A549 (cell line): ENCODE data around the gene MUC20. TPM values are rescaled to one million over a fixed set of nuclear protein-coding genes. Genes with fewer than 3 reads are reported as not detected.
A peak's percentile ranks its signal among the peaks of the same experiment; 100 is the strongest.

ENCODE experiments used
- ATAC-seq, 2 experiments: fragments of 200-7000 bp in 1 of 2; fragments of >200 bp in 1 of 2; cut with Nextera tagmentation in 1 of 2; cut with Tn5 transposase in 1 of 2; 3 replicates each; pipeline versions ENCODE4 v1.8.0 to v1.9.1; 2018 to 2020; ENCODE audit warnings: mild to moderate bottlenecking in 1 of 2, moderate library complexity in 1 of 2
- CTCF ChIA-PET: fragments of 300-600 bp; sonication (Branson Sonifier 250); formaldehyde crosslinking; extraction: SDS; loops from one replicate; lab custom pipeline; 2021; ENCODE audit warnings: antibody characterized with exemption, inconsistent platforms; lab: Yijun Ruan, JAX
- POLR2A ChIA-PET: fragments of 350-600 bp; formaldehyde crosslinking; extraction: SDS; loops from one replicate; lab custom pipeline; 2021; ENCODE audit warnings: antibody characterized with exemption, inconsistent platforms; lab: Yijun Ruan, JAX
- DNase-seq, 2 experiments: peaks; one replicate each; pipeline versions ENCODE4 v3.0.0 to v3.0.0-alpha.2; 2011 to 2016; ENCODE audit warnings: low read depth in 1 of 2, low spot score in 1 of 2
- FAIRE-seq: peaks from 2 replicates; lab custom pipeline; 2011; peaks lifted over from hg19 to GRCh38; lab: Jason Lieb, UNC
- H3K27ac ChIP-seq, 2 experiments: fragments of >200 bp; sonication (Bioruptor Twin); formaldehyde crosslinking; 3 replicates each; pipeline ENCODE4 v1.5.1; 2016 to 2017
- H3K4me1 ChIP-seq: fragments of >200 bp; sonication (Bioruptor Twin); formaldehyde crosslinking; 3 replicates; pipeline ENCODE4 v1.6.1; 2016
- H3K4me2 ChIP-seq: fragments of >200 bp; sonication (Bioruptor Twin); formaldehyde crosslinking; 3 replicates; pipeline ENCODE4 v1.6.1; 2016
- H3K4me3 ChIP-seq: fragments of >200 bp; sonication (Bioruptor Twin); formaldehyde crosslinking; 3 replicates; pipeline ENCODE4 v1.5.1; 2016
- H3K9me3 ChIP-seq: fragments of >200 bp; sonication (Bioruptor Twin); formaldehyde crosslinking; 3 replicates; pipeline ENCODE4 v1.6.1; 2016
- CHD4 ChIP-seq: fragments of 200-600 bp; sonication (generic); IDR thresholded peaks from 2 replicates; pipeline ENCODE4 v1.6.1; 2016; ENCODE audit warnings: antibody characterized with exemption, mild to moderate bottlenecking, borderline replicate concordance
- EHMT2 ChIP-seq: fragments of 200-600 bp; sonication (generic); IDR thresholded peaks from 2 replicates; pipeline ENCODE4 v1.6.1; 2016; ENCODE audit warnings: antibody characterized with exemption, low read depth, mild to moderate bottlenecking, moderate library complexity
- ESRRA ChIP-seq: fragments of 150-350 bp; IDR thresholded peaks from 2 replicates; pipeline ENCODE4 v1.6.1; 2014; ENCODE audit warnings: mild to moderate bottlenecking, low read length, borderline replicate concordance
- FOSB ChIP-seq: fragments of 250-450 bp; sonication (Bioruptor Pico); IDR thresholded peaks from 2 replicates; pipeline ENCODE4 v1.5.0; 2020; ENCODE audit warnings: mild to moderate bottlenecking, moderate library complexity
- FOXS1 ChIP-seq: fragments of 250-450 bp; sonication (Bioruptor Pico); IDR thresholded peaks from 2 replicates; pipeline ENCODE4 v1.5.0; 2020; ENCODE audit warnings: mild to moderate bottlenecking, moderate library complexity
- GATA3 ChIP-seq: IDR thresholded peaks from 2 replicates; pipeline ENCODE4 v1.6.1; 2012; ENCODE audit warnings: borderline replicate concordance
- HOXA7 ChIP-seq: fragments of 250-450 bp; sonication (Bioruptor Pico); IDR thresholded peaks from 2 replicates; pipeline ENCODE4 v1.5.0; 2020; ENCODE audit warnings: mild to moderate bottlenecking, moderate library complexity
- HOXB13 ChIP-seq: fragments of 250-450 bp; sonication (Bioruptor Pico); IDR thresholded peaks from 2 replicates; pipeline ENCODE4 v1.5.0; 2020; ENCODE audit warnings: low read depth, mild to moderate bottlenecking, moderate library complexity
- HOXB5 ChIP-seq: fragments of 250-450 bp; sonication (Bioruptor Pico); IDR thresholded peaks from 2 replicates; pipeline ENCODE4 v1.5.0; 2020; ENCODE audit warnings: mild to moderate bottlenecking, moderate library complexity
- JUN ChIP-seq, 2 experiments: fragments of >200 bp; sonication (Bioruptor Twin); formaldehyde crosslinking; IDR thresholded peaks; 2 replicates in 1 of 2; 3 replicates in 1 of 2; pipeline ENCODE4 v1.6.1; 2016 to 2017
- KDM5A ChIP-seq: fragments of 200-600 bp; sonication (generic); IDR thresholded peaks from 2 replicates; pipeline ENCODE4 v1.6.1; 2016; ENCODE audit warnings: antibody characterized with exemption, mild to moderate bottlenecking
- MAZ ChIP-seq: fragments of 150-350 bp; IDR thresholded peaks from 2 replicates; pipeline ENCODE4 v1.6.1; 2014; ENCODE audit warnings: antibody characterized with exemption, low read depth, low read length, borderline replicate concordance
- NFE2L2 ChIP-seq: fragments of 150-350 bp; conservative IDR thresholded peaks from 2 replicates; pipeline ENCODE4 v1.6.1; 2014; ENCODE audit warnings: low read length
- NPAS2 ChIP-seq: fragments of 250-450 bp; sonication (Bioruptor Pico); IDR thresholded peaks from 2 replicates; pipeline ENCODE4 v1.8.0; 2022; ENCODE audit warnings: mild to moderate bottlenecking, moderate library complexity, borderline replicate concordance
- NR3C1 ChIP-seq: fragments of >200 bp; sonication (Bioruptor Twin); formaldehyde crosslinking; IDR thresholded peaks from 3 replicates; pipeline ENCODE4 v1.6.1; 2017
- POLR2A ChIP-seq: IDR thresholded peaks from 2 replicates; pipeline ENCODE4 v1.6.1; 2012; ENCODE audit warnings: mild to moderate bottlenecking, low read length
- POLR2AphosphoS2 ChIP-seq: conservative IDR thresholded peaks from 2 replicates; pipeline ENCODE4 v1.6.1; 2012; ENCODE audit warnings: low read length, improper control_type of control experiment, inconsistent platforms
- RAD21 ChIP-seq, 2 experiments: fragments of >200 bp in 1 of 2; sonication (Bioruptor Twin) in 1 of 2; formaldehyde crosslinking in 1 of 2; IDR thresholded peaks in 1 of 2; conservative IDR thresholded peaks in 1 of 2; 2 replicates in 1 of 2; 3 replicates in 1 of 2; pipeline ENCODE4 v1.6.1; 2012 to 2018; ENCODE audit warnings: inconsistent platforms in 1 of 2
- SMC3 ChIP-seq: fragments of >200 bp; sonication (Bioruptor Twin); formaldehyde crosslinking; IDR thresholded peaks from 3 replicates; pipeline ENCODE4 v1.6.1; 2018; ENCODE audit warnings: inconsistent platforms
- SREBF2 ChIP-seq: fragments of 450-650 bp; IDR thresholded peaks from 2 replicates; pipeline ENCODE4 v1.6.1; 2014; ENCODE audit warnings: mild to moderate bottlenecking, moderate library complexity
- ZC3H11A ChIP-seq: fragments of 450-650 bp; IDR thresholded peaks from 2 replicates; pipeline ENCODE4 v1.6.1; 2014; ENCODE audit warnings: antibody characterized with exemption, mild to moderate bottlenecking
- WGBS: methylation state at CpG from one replicate; pipeline ENCODE4 v1.1.6; 2017; ENCODE audit errors: missing lambda C conversion rate; 5-methylcytosine and 5-hydroxymethylcytosine counted together
- polyA plus RNA-seq, 4 experiments: library from polyadenylated mRNA; depleted of rRNA in 3 of 4; stranded (reverse); fragments of >200 nt; fragmentation: RNase III in 1 of 4; extraction: RNeasy Plus Mini Kit Qiagen cat#74134 plus additional on column Dnase treatment in 1 of 4; gene quantifications; 2 replicates in 3 of 4; 3 replicates in 1 of 4; pipeline ENCODE4 v1.2.3, GENCODE V29; 2011 to 2017
- TF ChIP-seq, protein P1 (sequence below): fragments of 250-450 bp; sonication (Bioruptor Pico); IDR thresholded peaks from 2 replicates; pipeline ENCODE4 v1.5.0; 2021; ENCODE audit warnings: mild to moderate bottlenecking, moderate library complexity, borderline replicate concordance
- TF ChIP-seq, protein P2 (sequence below): fragments of >200 bp; sonication (Bioruptor Twin); formaldehyde crosslinking; IDR thresholded peaks from 2 replicates; pipeline ENCODE4 v1.6.1; 2016
- TF ChIP-seq, protein P3 (sequence below): fragments of >200 bp; sonication (Bioruptor Twin); formaldehyde crosslinking; IDR thresholded peaks from 3 replicates; pipeline ENCODE4 v1.5.1; 2016
- TF ChIP-seq, protein P4 (sequence below): fragments of 450-650 bp; IDR thresholded peaks from 2 replicates; pipeline ENCODE4 v1.6.1; 2014; ENCODE audit warnings: antibody characterized with exemption
- TF ChIP-seq, protein P5 (sequence below): IDR thresholded peaks from 2 replicates; pipeline ENCODE4 v1.6.1; 2012

MUC20 gene
- polyA plus RNA-seq, 2 of the 4 experiments (the other 2 are of a cell fraction), result 0.44 to 0.87 TPM

DNA sequence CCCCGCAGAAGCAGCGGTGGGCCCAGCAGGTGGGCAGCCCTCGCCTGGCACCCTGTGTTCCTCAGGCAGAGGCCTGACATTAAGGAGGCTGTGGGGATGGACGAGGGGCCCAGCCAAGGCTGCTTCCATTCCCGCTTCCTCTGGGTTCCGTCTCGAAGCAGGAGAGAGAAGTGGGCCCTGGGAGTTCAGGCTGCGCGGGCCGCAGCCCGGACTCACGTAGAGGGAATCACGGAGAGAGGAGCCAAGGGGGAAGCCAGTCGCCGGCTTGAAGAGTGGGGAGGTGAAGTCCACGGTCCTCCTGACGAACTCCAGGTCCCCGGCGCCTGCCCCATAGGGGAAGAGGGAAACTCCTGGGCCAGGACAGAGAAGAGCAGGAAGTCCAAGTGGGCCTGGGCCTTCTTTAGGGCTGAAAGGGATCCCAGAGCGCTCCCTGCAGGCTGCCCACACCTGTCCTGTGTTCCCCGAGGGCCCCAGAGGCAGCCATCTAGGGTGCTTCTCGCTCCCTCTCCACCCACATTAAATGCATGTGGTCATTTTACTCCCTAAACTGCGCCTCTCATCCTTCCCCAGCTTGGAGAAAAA lies 53.3 kb downstream of the MUC20 start:
- Histone ChIP-seq H3K4me3 (no peak overlapping the region), H3K4me1 (no peaks in the 10 kb centered on the region), H3K9me3 (no peaks in the 10 kb centered on the region), H3K27ac (no peak overlapping the region), H3K4me2 (no peak overlapping the region)
- DNase-seq (no peak), FAIRE-seq (no peak), ATAC-seq (peak in 1 of 2 experiments; percentile 34; a peak in 2 of 6 replicates)
- CTCF ChIA-PET, result interaction anchor here (0.8 kb wide), 1 partner anchor 59 kb away, joined by 3 read pairs; no protein-coding TSS in a partner anchor
- 67% methylated on average over 22 of the region's 23 CpGs for WGBS
- TF ChIP-seq, protein P1, sequence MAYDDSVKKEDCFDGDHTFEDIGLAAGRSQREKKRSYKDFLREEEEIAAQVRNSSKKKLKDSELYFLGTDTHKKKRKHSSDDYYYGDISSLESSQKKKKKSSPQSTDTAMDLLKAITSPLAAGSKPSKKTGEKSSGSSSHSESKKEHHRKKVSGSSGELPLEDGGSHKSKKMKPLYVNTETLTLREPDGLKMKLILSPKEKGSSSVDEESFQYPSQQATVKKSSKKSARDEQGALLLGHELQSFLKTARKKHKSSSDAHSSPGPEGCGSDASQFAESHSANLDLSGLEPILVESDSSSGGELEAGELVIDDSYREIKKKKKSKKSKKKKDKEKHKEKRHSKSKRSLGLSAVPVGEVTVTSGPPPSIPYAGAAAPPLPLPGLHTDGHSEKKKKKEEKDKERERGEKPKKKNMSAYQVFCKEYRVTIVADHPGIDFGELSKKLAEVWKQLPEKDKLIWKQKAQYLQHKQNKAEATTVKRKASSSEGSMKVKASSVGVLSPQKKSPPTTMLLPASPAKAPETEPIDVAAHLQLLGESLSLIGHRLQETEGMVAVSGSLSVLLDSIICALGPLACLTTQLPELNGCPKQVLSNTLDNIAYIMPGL, result no peak
- TF ChIP-seq, protein P2, sequence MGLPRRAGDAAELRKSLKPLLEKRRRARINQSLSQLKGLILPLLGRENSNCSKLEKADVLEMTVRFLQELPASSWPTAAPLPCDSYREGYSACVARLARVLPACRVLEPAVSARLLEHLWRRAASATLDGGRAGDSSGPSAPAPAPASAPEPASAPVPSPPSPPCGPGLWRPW, result no peak
- TF ChIP-seq SREBF2 (no peak), ESRRA (no peak), POLR2A (no peak), MAZ (no peak), POLR2AphosphoS2 (no peak), HOXB5 (CRISPR knock-in tag) (no peak), CHD4 (no peak), HOXB13 (CRISPR knock-in tag) (no peak)
- POLR2A ChIA-PET, result no interaction called here

DNA sequence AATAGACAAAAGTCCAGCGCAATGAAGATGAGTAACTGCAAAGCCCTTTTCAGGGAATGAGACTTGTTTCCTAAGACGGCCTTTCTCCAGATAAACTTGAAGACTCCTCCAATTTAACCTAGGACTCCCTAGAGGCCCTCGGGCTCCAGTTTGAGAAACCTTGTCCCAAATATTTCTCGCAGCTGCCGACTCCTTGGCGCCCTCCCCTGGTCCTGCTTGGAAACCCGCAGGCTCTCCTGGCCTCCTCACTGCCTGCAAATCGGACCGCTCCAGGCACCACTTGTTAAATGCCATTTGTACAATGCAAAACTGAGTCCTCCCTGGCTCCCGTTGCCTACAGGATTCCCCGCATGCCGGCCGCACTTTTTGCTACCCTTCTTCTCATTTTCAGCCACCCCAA lies 54.1 kb downstream of the MUC20 start:
- Histone ChIP-seq H3K27ac (no peak overlapping the region), H3K4me2 (no peak overlapping the region), H3K9me3 (no peaks in the 10 kb centered on the region), H3K4me1 (no peaks in the 10 kb centered on the region), H3K4me3 (no peak overlapping the region)
- ChIA-PET CTCF (interaction anchor here (0.8 kb wide), 1 partner anchor 60 kb away, joined by 3 read pairs; no protein-coding TSS in a partner anchor), POLR2A (no interaction called here)
- DNase-seq, result peak; percentile 39 to 58
- TF ChIP-seq KDM5A (no peak), NFE2L2 (no peak), FOSB (CRISPR knock-in tag) (no peak), HOXB5 (CRISPR knock-in tag) (no peak), NR3C1 (no peak), ZC3H11A (no peak), FOXS1 (CRISPR knock-in tag) (no peak), GATA3 (no peak), HOXA7 (CRISPR knock-in tag) (no peak), SMC3 (peak; percentile 52), RAD21 (conservative IDR thresholded peaks at IDR 0.05 in 1 of 2, IDR thresholded peaks at IDR 0.05 in 1 of 2) (peak; percentile 43 to 61; a peak in 4 of 5 replicates), NPAS2 (CRISPR knock-in tag) (no peak), JUN (IDR thresholded peaks at IDR 0.05) (no peak), EHMT2 (no peak)
- TF ChIP-seq, protein P3, sequence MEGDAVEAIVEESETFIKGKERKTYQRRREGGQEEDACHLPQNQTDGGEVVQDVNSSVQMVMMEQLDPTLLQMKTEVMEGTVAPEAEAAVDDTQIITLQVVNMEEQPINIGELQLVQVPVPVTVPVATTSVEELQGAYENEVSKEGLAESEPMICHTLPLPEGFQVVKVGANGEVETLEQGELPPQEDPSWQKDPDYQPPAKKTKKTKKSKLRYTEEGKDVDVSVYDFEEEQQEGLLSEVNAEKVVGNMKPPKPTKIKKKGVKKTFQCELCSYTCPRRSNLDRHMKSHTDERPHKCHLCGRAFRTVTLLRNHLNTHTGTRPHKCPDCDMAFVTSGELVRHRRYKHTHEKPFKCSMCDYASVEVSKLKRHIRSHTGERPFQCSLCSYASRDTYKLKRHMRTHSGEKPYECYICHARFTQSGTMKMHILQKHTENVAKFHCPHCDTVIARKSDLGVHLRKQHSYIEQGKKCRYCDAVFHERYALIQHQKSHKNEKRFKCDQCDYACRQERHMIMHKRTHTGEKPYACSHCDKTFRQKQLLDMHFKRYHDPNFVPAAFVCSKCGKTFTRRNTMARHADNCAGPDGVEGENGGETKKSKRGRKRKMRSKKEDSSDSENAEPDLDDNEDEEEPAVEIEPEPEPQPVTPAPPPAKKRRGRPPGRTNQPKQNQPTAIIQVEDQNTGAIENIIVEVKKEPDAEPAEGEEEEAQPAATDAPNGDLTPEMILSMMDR, result peak; percentile 50
- TF ChIP-seq, protein P4, sequence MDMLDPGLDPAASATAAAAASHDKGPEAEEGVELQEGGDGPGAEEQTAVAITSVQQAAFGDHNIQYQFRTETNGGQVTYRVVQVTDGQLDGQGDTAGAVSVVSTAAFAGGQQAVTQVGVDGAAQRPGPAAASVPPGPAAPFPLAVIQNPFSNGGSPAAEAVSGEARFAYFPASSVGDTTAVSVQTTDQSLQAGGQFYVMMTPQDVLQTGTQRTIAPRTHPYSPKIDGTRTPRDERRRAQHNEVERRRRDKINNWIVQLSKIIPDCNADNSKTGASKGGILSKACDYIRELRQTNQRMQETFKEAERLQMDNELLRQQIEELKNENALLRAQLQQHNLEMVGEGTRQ, result no peak
- TF ChIP-seq, protein P1, result no peak
- TF ChIP-seq, protein P5, sequence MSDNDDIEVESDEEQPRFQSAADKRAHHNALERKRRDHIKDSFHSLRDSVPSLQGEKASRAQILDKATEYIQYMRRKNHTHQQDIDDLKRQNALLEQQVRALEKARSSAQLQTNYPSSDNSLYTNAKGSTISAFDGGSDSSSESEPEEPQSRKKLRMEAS, result no peak
- FAIRE-seq, result no peak
- peak; percentile 93 to 95 for ATAC-seq
- 10% methylated on average over 13 of the region's 13 CpGs for WGBS
